ENCODE data around the gene CFAP46. TPM values are rescaled to one million over a fixed set of nuclear protein-coding genes. Genes with fewer than 3 reads are reported as not detected.

The CFAP46 gene
- total RNA-seq, 3 donors from 2014 or later = 0.22 to 0.53 (median 0.42) TPM

- H3K4me3 Mint-ChIP-seq = no peak overlapping the region
- DNase-seq (no peak), ATAC-seq (no peak)
- H3K4me1 Mint-ChIP-seq (ENCODE audit: low read depth) = peaks cover 3% of the 10 kb centered on the region
- no peaks in the 10 kb centered on the region for H3K36me3 Mint-ChIP-seq (ENCODE audit: insufficient read depth)
- no peaks in the 10 kb centered on the region for H3K9me3 Mint-ChIP-seq
- H3K27me3 Mint-ChIP-seq (ENCODE audit: low read depth) = peaks cover 53% of the 10 kb centered on the region
Observed at GRCh38 chr10:132946806-132947546, 4.6 kb upstream of the CFAP46 start.

- H3K9me3 Mint-ChIP-seq = no peaks in the 10 kb centered on the region
- H3K4me1 Mint-ChIP-seq (ENCODE audit: low read depth) = peaks cover 3% of the 10 kb centered on the region
Observed at GRCh38 chr10:132946311-132946710, 3.9 kb upstream of the CFAP46 start.

GRCh38 chr10:132945894-132946255, 3.5 kb upstream of the CFAP46 start:
- Mint-ChIP-seq H3K4me3 (no peak overlapping the region), H3K36me3 (ENCODE audit: insufficient read depth) (no peaks in the 10 kb centered on the region), H3K9me3 (no peaks in the 10 kb centered on the region), H3K4me1 (ENCODE audit: low read depth) (peaks cover 3% of the 10 kb centered on the region), H3K27me3 (ENCODE audit: low read depth) (peaks cover 54% of the 10 kb centered on the region)
- DNase-seq (no peak), ATAC-seq (no peak)

More at GRCh38 chr10:132946311-132946710, 3.9 kb upstream of the CFAP46 start:
- no peaks in the 10 kb centered on the region for H3K36me3 Mint-ChIP-seq (ENCODE audit: insufficient read depth)
- DNase-seq (no peak), ATAC-seq (no peak)
- H3K4me3 Mint-ChIP-seq = no peak overlapping the region
- H3K27me3 Mint-ChIP-seq (ENCODE audit: low read depth) = peaks cover 53% of the 10 kb centered on the region

- no peaks in the 10 kb centered on the region for H3K36me3 Mint-ChIP-seq (ENCODE audit: insufficient read depth)
- H3K4me1 Mint-ChIP-seq (ENCODE audit: low read depth) = peaks cover 3% of the 10 kb centered on the region
- no peak overlapping the region for H3K4me3 Mint-ChIP-seq
- DNase-seq (no peak), ATAC-seq (no peak)
- peaks cover 55% of the 10 kb centered on the region for H3K27me3 Mint-ChIP-seq (ENCODE audit: low read depth)
- no peaks in the 10 kb centered on the region for H3K9me3 Mint-ChIP-seq
Observed at GRCh38 chr10:132945125-132945893, 2.9 kb upstream of the CFAP46 start.

- Mint-ChIP-seq H3K4me3 (no peak overlapping the region), H3K36me3 (ENCODE audit: insufficient read depth) (no peaks in the 10 kb centered on the region), H3K4me1 (ENCODE audit: low read depth) (peaks cover 3% of the 10 kb centered on the region), H3K27me3 (ENCODE audit: low read depth) (peaks cover 55% of the 10 kb centered on the region), H3K9me3 (no peaks in the 10 kb centered on the region)
- ATAC-seq (no peak), DNase-seq (no peak)
Observed at GRCh38 chr10:132944510-132944909, 2.1 kb upstream of the CFAP46 start.

- Mint-ChIP-seq H3K9me3 (no peaks in the 10 kb centered on the region), H3K4me3 (no peak overlapping the region), H3K27me3 (ENCODE audit: low read depth) (peaks cover 60% of the 10 kb centered on the region), H3K4me1 (ENCODE audit: low read depth) (peaks cover 3% of the 10 kb centered on the region), H3K36me3 (ENCODE audit: insufficient read depth) (no peaks in the 10 kb centered on the region)
- DNase-seq = no peak
- ATAC-seq = no peak
Observed at GRCh38 chr10:132943791-132944404, 1.5 kb upstream of the CFAP46 start.

GRCh38 chr10:132943058-132943790, 854 bp upstream of the CFAP46 start:
- peaks cover 59% of the 10 kb centered on the region for H3K27me3 Mint-ChIP-seq (ENCODE audit: low read depth)
- no peaks in the 10 kb centered on the region for H3K9me3 Mint-ChIP-seq
- DNase-seq (no peak), ATAC-seq (no peak)
- H3K4me1 Mint-ChIP-seq (ENCODE audit: low read depth) = peaks cover 3% of the 10 kb centered on the region
- H3K36me3 Mint-ChIP-seq (ENCODE audit: insufficient read depth) = no peaks in the 10 kb centered on the region
- peak overlapping the region; percentile 80 for H3K4me3 Mint-ChIP-seq

- ATAC-seq = no peak
- H3K4me3 Mint-ChIP-seq = peak overlapping the region; percentile 29
- H3K36me3 Mint-ChIP-seq (ENCODE audit: insufficient read depth) = no peaks in the 10 kb centered on the region
- H3K4me1 Mint-ChIP-seq (ENCODE audit: low read depth) = peaks cover 3% of the 10 kb centered on the region
- H3K9me3 Mint-ChIP-seq = no peaks in the 10 kb centered on the region
- DNase-seq = no peak
- peaks cover 61% of the 10 kb centered on the region for H3K27me3 Mint-ChIP-seq (ENCODE audit: low read depth)
Observed at GRCh38 chr10:132941640-132942051, 724 bp downstream of the CFAP46 start.

GRCh38 chr10:132940791-132941465, 1.4 kb downstream of the CFAP46 start:
- Mint-ChIP-seq H3K4me3 (no peak overlapping the region), H3K36me3 (ENCODE audit: insufficient read depth) (no peaks in the 10 kb centered on the region), H3K9me3 (no peaks in the 10 kb centered on the region), H3K4me1 (ENCODE audit: low read depth) (peaks cover 3% of the 10 kb centered on the region), H3K27me3 (ENCODE audit: low read depth) (peaks cover 60% of the 10 kb centered on the region)
- DNase-seq = no peak
- ATAC-seq = peak in 1 of 2 donors; percentile 46

GRCh38 chr10:132939957-132940790, 2.2 kb downstream of the CFAP46 start:
- no peak overlapping the region for H3K4me3 Mint-ChIP-seq
- H3K36me3 Mint-ChIP-seq (ENCODE audit: insufficient read depth) = no peaks in the 10 kb centered on the region
- H3K9me3 Mint-ChIP-seq = no peaks in the 10 kb centered on the region
- DNase-seq (no peak), ATAC-seq (peak; percentile 56 to 66)
- peaks cover 55% of the 10 kb centered on the region for H3K27me3 Mint-ChIP-seq (ENCODE audit: low read depth)
- peaks cover 3% of the 10 kb centered on the region for H3K4me1 Mint-ChIP-seq (ENCODE audit: low read depth)

- Mint-ChIP-seq H3K27me3 (ENCODE audit: low read depth) (peaks cover 49% of the 10 kb centered on the region), H3K9me3 (no peaks in the 10 kb centered on the region), H3K4me3 (no peak overlapping the region), H3K36me3 (ENCODE audit: insufficient read depth) (no peaks in the 10 kb centered on the region), H3K4me1 (ENCODE audit: low read depth) (peaks cover 3% of the 10 kb centered on the region)
- ATAC-seq (no peak), DNase-seq (no peak)
Observed at GRCh38 chr10:132939378-132939955, 2.9 kb downstream of the CFAP46 start.

GRCh38 chr10:132938472-132939339, 3.7 kb downstream of the CFAP46 start:
- H3K36me3 Mint-ChIP-seq (ENCODE audit: insufficient read depth) = no peaks in the 10 kb centered on the region
- peaks cover 41% of the 10 kb centered on the region for H3K27me3 Mint-ChIP-seq (ENCODE audit: low read depth)
- no peaks in the 10 kb centered on the region for H3K9me3 Mint-ChIP-seq
- no peak overlapping the region for H3K4me3 Mint-ChIP-seq
- DNase-seq = no peak
- peak; percentile 16 to 34 for ATAC-seq
- peaks cover 3% of the 10 kb centered on the region for H3K4me1 Mint-ChIP-seq (ENCODE audit: low read depth)
